GM18507 (cell line): ENCODE results near the gene SLC20A1.
"Not testable (repeated sequence)": the region's sequence is repeated elsewhere in the genome, so short reads cannot be mapped to it uniquely, and the experiment has no call there.

Experiments used
- DNase-seq: peaks from one replicate; pipeline ENCODE4 v3.0.0; 2011; ENCODE audit warnings: low read depth; ENCODE audit not compliant: insufficient read length; ENCODE audit errors: extremely low spot score
- FAIRE-seq: peaks from 2 replicates; lab custom pipeline; 2011; peaks lifted over from hg19 to GRCh38; lab: Jason Lieb, UNC

Gene SLC20A1

GRCh38 chr2:112645310-112646101 lies at the start of gene SLC20A1:
Gene SLC20A1 (plus strand): TSS chr2:112645939. CDS start chr2:112646829, 890 bp downstream.
- peak; percentile 94 for FAIRE-seq
- peak; percentile 98 for DNase-seq

GRCh38 chr2:112597537-112598322 lies 48.0 kb upstream of the SLC20A1 start:
- DNase-seq (no peak), FAIRE-seq (no peak)

DNA sequence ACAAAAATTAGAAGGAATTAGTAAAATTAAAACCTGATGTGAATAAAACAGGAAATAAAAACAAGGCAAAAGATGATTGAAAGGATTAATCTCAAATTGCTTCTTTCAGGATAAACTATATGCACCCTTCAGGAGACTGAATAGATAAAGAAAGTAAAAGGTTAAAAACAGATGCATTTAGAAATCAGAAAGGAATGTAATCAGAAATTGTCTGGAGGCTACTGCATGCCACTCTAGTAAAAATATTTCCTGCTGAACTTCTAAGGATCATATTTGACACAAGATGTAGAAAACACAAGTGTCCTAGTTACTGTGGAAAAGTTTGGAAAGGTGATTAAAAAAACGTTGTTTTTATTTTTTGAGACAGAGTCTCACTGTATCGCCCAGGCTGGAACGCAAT lies 45.1 kb upstream of the SLC20A1 start:
- FAIRE-seq, result no peak
- no peak for DNase-seq

- FAIRE-seq (no peak), DNase-seq (no peak)
Measured at GRCh38 chr2:112601754-112602153, 44.0 kb upstream of the SLC20A1 start.

- no peak for DNase-seq
- FAIRE-seq, result no peak
Measured at GRCh38 chr2:112602917-112603316, 42.8 kb upstream of the SLC20A1 start.

DNA sequence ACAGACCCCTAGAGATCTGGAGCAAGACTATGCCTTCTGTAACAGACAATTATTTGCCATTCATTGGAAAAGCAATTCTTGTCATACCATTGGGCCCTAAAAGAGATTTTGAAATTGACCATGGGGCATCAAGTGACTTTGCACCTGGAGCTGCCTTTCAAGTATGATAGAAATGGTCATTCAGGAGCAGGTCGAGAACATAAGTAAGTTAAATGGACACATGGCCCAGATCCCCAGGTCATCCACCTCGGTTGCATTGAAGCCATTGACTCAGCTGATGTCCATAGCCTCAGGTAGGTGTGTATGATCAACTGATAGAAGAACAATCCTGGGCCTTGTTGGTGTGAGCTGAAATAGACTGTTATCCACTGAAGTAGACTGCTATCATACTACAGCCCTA lies 42.0 kb upstream of the SLC20A1 start:
- FAIRE-seq, result no peak
- no peak for DNase-seq

- FAIRE-seq, result no peak
Measured at GRCh38 chr2:112604952-112605351, 40.8 kb upstream of the SLC20A1 start.

DNA sequence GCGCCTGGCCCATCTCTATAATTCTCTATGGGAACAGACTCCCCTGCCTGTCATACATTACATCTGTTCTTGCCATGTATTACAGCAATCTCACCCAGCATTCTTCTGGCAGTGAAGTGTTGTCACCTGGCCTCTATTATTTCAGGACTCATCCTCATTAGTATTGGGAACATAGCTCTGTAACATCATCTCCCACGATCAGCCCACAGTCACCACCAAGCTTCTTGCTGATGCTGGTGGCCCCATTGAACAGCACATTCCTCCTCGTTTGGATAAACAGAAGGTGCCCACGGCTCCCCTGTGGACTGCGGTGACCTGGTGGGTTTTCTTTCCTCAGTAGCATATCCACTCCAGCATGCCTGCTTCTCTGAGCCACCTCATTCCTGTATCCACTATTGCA lies 39.8 kb upstream of the SLC20A1 start:
- FAIRE-seq (no peak), DNase-seq (no peak)

More at GRCh38 chr2:112604952-112605351, 40.8 kb upstream of the SLC20A1 start:
- no peak for DNase-seq

DNA sequence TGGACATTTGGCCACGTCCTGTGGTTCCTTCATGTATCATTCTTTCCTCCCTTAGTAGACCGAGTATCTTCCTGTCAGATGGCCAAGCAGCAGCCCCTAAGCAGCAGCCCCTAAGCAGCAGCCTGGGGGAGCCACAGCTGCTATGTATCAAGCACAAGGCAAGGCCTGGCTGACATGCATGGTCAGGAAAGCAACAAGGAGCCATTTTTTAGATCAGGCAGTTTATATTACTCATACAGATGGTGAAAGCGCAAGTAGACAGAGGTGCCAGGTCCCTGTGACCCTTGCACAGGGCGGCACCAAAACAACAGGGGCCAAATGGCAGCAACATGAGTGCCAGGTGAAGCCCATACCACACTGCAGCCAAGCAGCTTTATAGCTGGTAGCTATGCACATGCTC lies 39.2 kb upstream of the SLC20A1 start:
- DNase-seq (no peak), FAIRE-seq (no peak)

DNA sequence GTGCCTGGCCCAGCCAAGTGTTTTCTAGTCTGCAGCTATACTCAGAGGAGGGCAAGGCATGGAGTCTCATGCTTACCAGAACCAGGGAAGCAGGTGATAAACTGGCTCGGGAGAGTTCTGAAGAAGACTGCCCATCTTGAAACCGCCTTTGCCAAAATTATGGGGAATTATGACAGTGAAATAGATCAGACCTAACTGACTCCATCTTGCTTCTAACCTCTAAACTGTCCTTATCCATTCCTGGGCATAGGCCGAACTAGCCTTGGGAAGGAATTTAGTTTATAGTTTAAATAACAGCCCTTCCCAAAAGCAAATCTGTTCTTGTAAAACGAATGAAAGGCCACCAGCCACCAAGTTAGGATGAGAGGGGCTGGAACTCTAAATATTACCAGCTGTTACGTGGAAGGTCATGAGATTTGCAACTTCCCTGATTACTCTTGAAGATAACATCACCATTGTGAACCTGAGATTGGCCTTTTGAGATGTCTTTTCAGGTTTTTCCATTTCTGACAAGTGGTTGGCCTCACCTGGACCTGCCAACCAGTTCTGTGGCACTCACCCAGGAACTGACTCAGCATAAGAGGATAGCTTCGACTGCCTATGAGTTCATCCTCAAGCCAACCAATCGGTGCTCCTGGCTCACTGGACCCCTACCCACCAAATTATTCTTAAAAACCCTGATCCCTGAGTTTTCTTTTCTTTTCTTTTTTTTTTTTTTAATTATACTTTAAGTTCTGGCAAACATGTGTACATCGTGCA lies 37.9 kb upstream of the SLC20A1 start:
- DNase-seq (no peak), FAIRE-seq (no peak)

GRCh38 chr2:112609320-112609719 lies 36.4 kb upstream of the SLC20A1 start:
- FAIRE-seq, result not testable (repeated sequence)

GRCh38 chr2:112612283-112612682 lies 33.5 kb upstream of the SLC20A1 start:
- not testable (repeated sequence) for FAIRE-seq, DNase-seq

More at GRCh38 chr2:112609320-112609719, 36.4 kb upstream of the SLC20A1 start:
- DNase-seq, result not testable (repeated sequence)

- no peak for DNase-seq
- no peak for FAIRE-seq
Measured at GRCh38 chr2:112614201-112614840, 31.4 kb upstream of the SLC20A1 start.

GRCh38 chr2:112615051-112615450 lies 30.7 kb upstream of the SLC20A1 start:
- DNase-seq (no peak), FAIRE-seq (no peak)

GRCh38 chr2:112615798-112616197 lies 29.9 kb upstream of the SLC20A1 start:
- not testable (repeated sequence) for DNase-seq, FAIRE-seq

DNA sequence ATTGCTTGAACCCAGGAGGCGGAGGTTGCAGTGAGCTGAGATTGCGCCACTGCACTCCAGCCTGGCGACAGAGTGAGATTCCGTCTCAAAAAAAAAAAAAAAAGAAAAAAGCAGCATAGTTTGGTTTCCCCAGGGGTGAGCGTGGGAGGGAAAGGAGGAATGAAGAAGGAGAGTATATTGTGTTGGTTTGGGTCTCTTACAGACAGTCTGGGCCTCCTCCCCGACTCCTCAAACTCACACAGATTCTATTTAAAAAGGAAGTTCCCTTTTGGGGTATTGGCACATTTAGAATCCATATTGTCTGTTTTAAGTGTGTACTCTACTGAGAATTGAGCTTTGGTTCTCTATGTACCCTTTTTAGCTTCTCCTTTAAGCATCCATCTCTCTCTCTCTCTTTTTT lies 27.4 kb upstream of the SLC20A1 start:
- no peak for DNase-seq
- no peak for FAIRE-seq

- FAIRE-seq (no peak), DNase-seq (no peak)
Measured at GRCh38 chr2:112621790-112622527, 23.8 kb upstream of the SLC20A1 start.

- no peak for FAIRE-seq
- no peak for DNase-seq
Measured at GRCh38 chr2:112622528-112622849, 23.2 kb upstream of the SLC20A1 start.
